SK-N-SH treated with all-trans-retinoic acid at 6 μM for 48 hours (cell line): ENCODE data around the gene DCLK2.

Experiments used
- ATAC-seq: fragments of 200-7000 bp; cut with Tn5 transposase; 3 replicates; pipeline ENCODE4 v1.9.1; 2020; ENCODE audit warnings: mild to moderate bottlenecking, moderate library complexity
- ARNTL ChIP-seq: fragments of 450-650 bp; formaldehyde crosslinking; IDR thresholded peaks from 2 replicates; pipeline ENCODE4 v1.5.0; 2020; ENCODE audit warnings: low read depth, mild to moderate bottlenecking, moderate library complexity, borderline replicate concordance
- BACH2 ChIP-seq: fragments of 250-450 bp; sonication (Bioruptor Pico); IDR thresholded peaks from 2 replicates; pipeline ENCODE4 v1.9.0; 2021; ENCODE audit warnings: mild to moderate bottlenecking, borderline replicate concordance
- ESRRG ChIP-seq: fragments of 250-450 bp; sonication (Bioruptor Pico); IDR thresholded peaks from 2 replicates; pipeline ENCODE4 v1.6.1; 2021; ENCODE audit warnings: mild to moderate bottlenecking
- GLIS3 ChIP-seq: fragments of 250-450 bp; sonication (Bioruptor Pico); IDR thresholded peaks from 2 replicates; pipeline ENCODE4 v1.5.0; 2020; ENCODE audit warnings: mild to moderate bottlenecking, moderate library complexity
- ISL1 ChIP-seq: fragments of 250-450 bp; sonication (Bioruptor Pico); IDR thresholded peaks from 2 replicates; pipeline ENCODE4 v2.1.2; 2022; ENCODE audit warnings: mild to moderate bottlenecking, moderate library complexity
- OSR1 ChIP-seq: fragments of 250-450 bp; sonication (Bioruptor Pico); IDR thresholded peaks from 2 replicates; pipeline ENCODE4 v1.8.0; 2022; ENCODE audit warnings: moderate library complexity, mild to moderate bottlenecking, inconsistent platforms
- PATZ1 ChIP-seq: fragments of 250-450 bp; sonication (Bioruptor Pico); IDR thresholded peaks from 2 replicates; pipeline ENCODE4 v1.8.0; 2020; ENCODE audit warnings: mild to moderate bottlenecking, moderate library complexity, borderline replicate concordance
- PPARA ChIP-seq: fragments of 250-450 bp; sonication (Bioruptor Pico); IDR thresholded peaks from 2 replicates; pipeline ENCODE4 v1.5.0; 2020; ENCODE audit warnings: mild to moderate bottlenecking, borderline replicate concordance
- RARB ChIP-seq: fragments of 250-450 bp; sonication (Bioruptor Pico); IDR thresholded peaks from 2 replicates; pipeline ENCODE4 v1.8.0; 2021; ENCODE audit warnings: mild to moderate bottlenecking, moderate library complexity
- SNAI2 ChIP-seq: fragments of 250-450 bp; sonication (Bioruptor Pico); IDR thresholded peaks from 2 replicates; pipeline ENCODE4 v1.5.0; 2020; ENCODE audit warnings: mild to moderate bottlenecking, moderate library complexity
- TCF4 ChIP-seq: fragments of 250-450 bp; sonication (Bioruptor Pico); IDR thresholded peaks from 2 replicates; pipeline ENCODE4 v1.8.0; 2021; ENCODE audit warnings: mild to moderate bottlenecking, moderate library complexity, borderline replicate concordance
- TOX ChIP-seq: fragments of 250-450 bp; sonication (Bioruptor Pico); IDR thresholded peaks from 2 replicates; pipeline ENCODE4 v1.8.0; 2021; ENCODE audit warnings: mild to moderate bottlenecking, moderate library complexity, borderline replicate concordance
- TSHZ2 ChIP-seq: fragments of 250-450 bp; sonication (Bioruptor Pico); IDR thresholded peaks from 2 replicates; pipeline ENCODE4 v1.5.0; 2020; ENCODE audit warnings: mild to moderate bottlenecking, moderate library complexity
- ZC3H10 ChIP-seq: fragments of 250-450 bp; sonication (Bioruptor Pico); IDR thresholded peaks from 2 replicates; pipeline ENCODE4 v1.5.1; 2021; ENCODE audit warnings: mild to moderate bottlenecking, moderate library complexity
- ZFP3 ChIP-seq: fragments of 250-450 bp; sonication (Bioruptor Pico); IDR thresholded peaks from 2 replicates; pipeline ENCODE4 v1.5.0; 2020; ENCODE audit warnings: mild to moderate bottlenecking, moderate library complexity
- ZNF565 ChIP-seq: fragments of 450-650 bp; formaldehyde crosslinking; conservative IDR thresholded peaks from 2 replicates; pipeline ENCODE4 v1.5.0; 2020; ENCODE audit warnings: low read depth, mild to moderate bottlenecking, moderate library complexity
- ZNF70 ChIP-seq: fragments of 450-650 bp; formaldehyde crosslinking; IDR thresholded peaks from 2 replicates; pipeline ENCODE4 v1.5.0; 2020; ENCODE audit warnings: mild to moderate bottlenecking, moderate library complexity
- ZNF8 ChIP-seq: fragments of 450-650 bp; formaldehyde crosslinking; IDR thresholded peaks from 2 replicates; pipeline ENCODE4 v1.5.0; 2020; ENCODE audit warnings: mild to moderate bottlenecking, moderate library complexity
- TF ChIP-seq, protein P1 (sequence below): fragments of 250-450 bp; sonication (Bioruptor Pico); IDR thresholded peaks from 2 replicates; pipeline ENCODE4 v1.8.0; 2021; ENCODE audit warnings: low read depth, mild to moderate bottlenecking, moderate library complexity, borderline replicate concordance
- TF ChIP-seq, protein P2 (sequence below): fragments of 250-450 bp; sonication (Bioruptor Pico); IDR thresholded peaks from 2 replicates; pipeline ENCODE4 v1.5.1; 2020; ENCODE audit warnings: low read depth, mild to moderate bottlenecking, moderate library complexity

DCLK2 gene

GRCh38 chr4:150104404-150105027 lies 26.3 kb downstream of the DCLK2 start:
- no peak for ATAC-seq
- TF ChIP-seq RARB (CRISPR knock-in tag): no peak
- no peak for TF ChIP-seq TOX (CRISPR knock-in tag)
- TF ChIP-seq TCF4 (CRISPR knock-in tag): no peak
- TF ChIP-seq PPARA (CRISPR knock-in tag): no peak
- no peak for TF ChIP-seq OSR1
- TF ChIP-seq GLIS3 (CRISPR knock-in tag): no peak
- TF ChIP-seq, protein P1, sequence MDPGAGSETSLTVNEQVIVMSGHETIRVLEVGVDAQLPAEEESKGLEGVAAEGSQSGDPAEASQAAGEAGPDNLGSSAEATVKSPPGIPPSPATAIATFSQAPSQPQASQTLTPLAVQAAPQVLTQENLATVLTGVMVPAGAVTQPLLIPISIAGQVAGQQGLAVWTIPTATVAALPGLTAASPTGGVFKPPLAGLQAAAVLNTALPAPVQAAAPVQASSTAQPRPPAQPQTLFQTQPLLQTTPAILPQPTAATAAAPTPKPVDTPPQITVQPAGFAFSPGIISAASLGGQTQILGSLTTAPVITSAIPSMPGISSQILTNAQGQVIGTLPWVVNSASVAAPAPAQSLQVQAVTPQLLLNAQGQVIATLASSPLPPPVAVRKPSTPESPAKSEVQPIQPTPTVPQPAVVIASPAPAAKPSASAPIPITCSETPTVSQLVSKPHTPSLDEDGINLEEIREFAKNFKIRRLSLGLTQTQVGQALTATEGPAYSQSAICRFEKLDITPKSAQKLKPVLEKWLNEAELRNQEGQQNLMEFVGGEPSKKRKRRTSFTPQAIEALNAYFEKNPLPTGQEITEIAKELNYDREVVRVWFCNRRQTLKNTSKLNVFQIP: no peak
- no peak for TF ChIP-seq ESRRG (CRISPR knock-in tag)
- no peak for TF ChIP-seq TSHZ2 (CRISPR knock-in tag)
- TF ChIP-seq SNAI2 (CRISPR knock-in tag): no peak
- no peak for TF ChIP-seq ZFP3 (CRISPR knock-in tag)
- TF ChIP-seq ZNF8: no peak

DNA sequence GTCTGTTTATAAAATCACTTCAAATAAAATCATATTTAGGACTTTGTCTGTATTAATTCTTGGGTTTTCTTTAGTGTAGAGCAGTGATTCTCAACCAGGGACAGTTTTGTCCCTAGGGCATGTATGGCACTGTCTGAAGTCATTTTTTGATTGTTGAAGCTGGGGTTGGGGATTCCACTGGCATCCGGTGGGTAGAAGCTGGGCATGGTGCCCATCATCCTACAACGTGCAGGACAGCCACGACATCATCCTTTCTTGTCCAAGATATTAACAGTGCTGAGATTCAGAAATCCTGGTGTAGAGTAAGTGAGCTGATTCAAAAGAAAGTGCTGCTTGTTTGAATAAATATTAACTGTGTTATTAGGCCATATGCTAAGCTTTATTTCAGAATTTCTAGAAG lies 28.6 kb downstream of the DCLK2 start:
- ATAC-seq: peak; percentile 46
- TF ChIP-seq TOX (CRISPR knock-in tag): no peak
- TF ChIP-seq, protein P2, sequence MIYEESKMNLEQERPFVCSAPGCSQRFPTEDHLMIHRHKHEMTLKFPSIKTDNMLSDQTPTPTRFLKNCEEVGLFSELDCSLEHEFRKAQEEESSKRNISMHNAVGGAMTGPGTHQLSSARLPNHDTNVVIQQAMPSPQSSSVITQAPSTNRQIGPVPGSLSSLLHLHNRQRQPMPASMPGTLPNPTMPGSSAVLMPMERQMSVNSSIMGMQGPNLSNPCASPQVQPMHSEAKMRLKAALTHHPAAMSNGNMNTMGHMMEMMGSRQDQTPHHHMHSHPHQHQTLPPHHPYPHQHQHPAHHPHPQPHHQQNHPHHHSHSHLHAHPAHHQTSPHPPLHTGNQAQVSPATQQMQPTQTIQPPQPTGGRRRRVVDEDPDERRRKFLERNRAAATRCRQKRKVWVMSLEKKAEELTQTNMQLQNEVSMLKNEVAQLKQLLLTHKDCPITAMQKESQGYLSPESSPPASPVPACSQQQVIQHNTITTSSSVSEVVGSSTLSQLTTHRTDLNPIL (CRISPR knock-in tag): no peak
- TF ChIP-seq RARB (CRISPR knock-in tag): no peak
- TF ChIP-seq ARNTL (CRISPR knock-in tag): no peak
- no peak for TF ChIP-seq ZC3H10

DNA sequence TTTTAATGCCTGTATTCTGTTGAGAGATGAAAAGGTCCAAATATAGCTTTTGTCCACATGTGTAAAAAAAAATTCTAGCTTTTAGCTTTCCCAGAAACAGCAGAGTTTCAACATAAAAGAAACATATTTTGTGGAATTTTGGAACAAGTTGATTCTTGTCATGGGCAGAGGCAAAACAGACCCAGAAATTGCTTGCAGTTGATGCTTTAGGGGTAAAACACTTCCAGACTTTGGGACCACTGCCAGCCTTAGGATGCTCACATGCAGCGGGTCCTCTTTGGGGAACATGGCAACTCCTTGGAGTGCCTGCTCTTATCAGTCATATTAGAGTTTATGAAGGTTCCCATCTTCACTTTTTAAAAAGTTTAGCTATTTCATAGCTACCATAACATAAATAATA lies 30.4 kb downstream of the DCLK2 start:
- TF ChIP-seq ARNTL (CRISPR knock-in tag) (no peak), ZNF8 (no peak), ISL1 (CRISPR knock-in tag) (peak; percentile 52; the same call in 1 of the 2 replicates), ESRRG (CRISPR knock-in tag) (no peak), TCF4 (CRISPR knock-in tag) (peak; percentile 62; the same call in 1 of the 2 replicates), BACH2 (no peak)
- TF ChIP-seq, protein P1: no peak

DNA sequence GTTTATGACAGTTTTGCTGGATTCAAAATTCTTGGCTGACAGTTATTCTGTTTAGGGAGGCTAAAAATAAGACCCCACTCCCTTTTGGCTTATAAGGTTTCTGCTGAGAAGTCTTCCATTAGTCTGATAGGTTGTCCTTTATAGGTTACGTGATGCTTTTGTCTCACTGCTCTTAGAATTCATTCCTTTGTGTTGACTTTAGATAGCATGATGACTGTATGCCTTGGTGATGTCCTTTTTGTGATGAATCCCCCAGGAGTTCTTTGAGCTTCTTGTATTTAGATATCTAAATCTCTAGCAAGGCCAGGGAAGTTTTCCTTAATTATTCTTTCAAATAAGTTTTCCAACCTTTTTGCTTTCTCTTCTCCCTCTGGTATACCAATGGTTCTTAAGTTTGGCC lies 36.4 kb downstream of the DCLK2 start:
- no peak for ATAC-seq

More for the DNA sequence above, 30.4 kb downstream of the DCLK2 start:
- peak; percentile 76 for ATAC-seq

DNA sequence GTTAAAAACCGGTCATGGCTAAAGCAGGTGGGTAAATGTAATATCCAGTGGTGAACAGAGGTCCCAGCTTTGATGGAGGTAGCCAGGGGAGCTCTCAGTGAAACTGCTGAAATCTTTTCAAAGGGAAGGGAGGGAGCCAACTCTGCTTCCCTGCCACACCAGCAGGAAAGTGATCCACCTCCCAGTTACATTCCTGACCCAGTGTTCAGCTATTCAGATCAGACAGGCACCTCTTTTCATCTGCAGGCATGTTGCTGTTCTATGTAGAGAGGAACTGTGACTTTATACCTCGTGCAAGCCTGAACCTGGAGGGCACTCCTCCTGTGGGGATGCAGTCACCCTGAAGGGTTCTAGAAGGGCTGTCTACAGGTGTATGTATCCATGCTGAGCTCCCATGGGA lies 37.6 kb downstream of the DCLK2 start:
- peak; percentile 63 for ATAC-seq
- TF ChIP-seq PPARA (CRISPR knock-in tag): no peak
- TF ChIP-seq BACH2: no peak
- TF ChIP-seq, protein P2 (CRISPR knock-in tag): no peak
- no peak for TF ChIP-seq ZNF70 (CRISPR knock-in tag)
- no peak for TF ChIP-seq ZNF8
- no peak for TF ChIP-seq ARNTL (CRISPR knock-in tag)
- no peak for TF ChIP-seq OSR1
- TF ChIP-seq ISL1 (CRISPR knock-in tag): no peak
- TF ChIP-seq ESRRG (CRISPR knock-in tag): no peak
- TF ChIP-seq RARB (CRISPR knock-in tag): no peak
- no peak for TF ChIP-seq GLIS3 (CRISPR knock-in tag)
- no peak for TF ChIP-seq ZNF565 (CRISPR knock-in tag)
- no peak for TF ChIP-seq PATZ1 (CRISPR knock-in tag)
- no peak for TF ChIP-seq ZC3H10
- TF ChIP-seq SNAI2 (CRISPR knock-in tag): no peak

More for the DNA sequence above, 36.4 kb downstream of the DCLK2 start:
- TF ChIP-seq SNAI2 (CRISPR knock-in tag) (no peak), ZNF565 (CRISPR knock-in tag) (no peak), ISL1 (CRISPR knock-in tag) (no peak)
